Measurements from ENCODE around the gene STX16. TPM values are rescaled to one million over a fixed set of nuclear protein-coding genes. Genes with fewer than 3 reads are reported as not detected.

The STX16 gene
- total and polyA plus RNA-seq, 2 donors (not counting 1 experiment from before 2014, with no cell fraction given): 110 to 117 TPM

GRCh38 chr20:58628491-58629214 lies 22.4 kb upstream of the STX16 start:
- Mint-ChIP-seq H3K9me3 (ENCODE audit: insufficient read depth) (no peaks in the 10 kb centered on the region), H3K27me3 (peaks cover 35% of the 10 kb centered on the region), H3K27ac (no peak overlapping the region), H3K4me3 (no peak overlapping the region), H3K4me1 (no peaks in the 10 kb centered on the region)
- H3K27me3 ChIP-seq (replicated peaks in 1 of 4; ENCODE audit: control extremely low read depth in 1 of 4, control insufficient read depth in 3 of 4, insufficient read depth in 4 of 4, low read length in 3 of 4): peaks cover 0 to 7% (median 4%) of the 10 kb centered on the region in 4 experiments
- DNase-seq (no peak), ATAC-seq (ENCODE audit: low read depth) (no peak)
- peaks cover 0 to 8% (median 0%) of the 10 kb centered on the region in 3 donors for H3K9me3 ChIP-seq (ENCODE audit: control extremely low read depth in 1 of 3, control insufficient read depth in 2 of 3, insufficient read depth in 1 of 3, low read length in 2 of 3)
- TF ChIP-seq CTCF (IDR thresholded peaks at IDR 0.05) (no peak), EZH2 (IDR thresholded peaks at IDR 0.05; ENCODE audit: borderline replicate concordance, insufficient read depth, low read depth, low read length, poor library complexity, severe bottlenecking) (no peak)
- CTCF ChIA-PET: no interaction called here
- no peak overlapping the region for H2AFZ ChIP-seq (ENCODE audit: insufficient read depth, low read depth, low read length, poor library complexity, severe bottlenecking)
- no peaks in the 10 kb centered on the region for H3K79me2 ChIP-seq (ENCODE audit: control insufficient read depth, insufficient read depth, low read length)
- 69% methylated on average over 9 of the region's 11 CpGs for WGBS (ENCODE audit: insufficient coverage)
- intact Hi-C loops (cut with micrococcal nuclease): no loop called here
- no peaks in the 10 kb centered on the region for H3K4me1 ChIP-seq (ENCODE audit: control insufficient read depth in 2 of 2, insufficient read depth in 2 of 2, low read length in 2 of 2)
- no peak overlapping the region for H3K9ac ChIP-seq (ENCODE audit: low read length)
- H3K27ac ChIP-seq (ENCODE audit: low read length in 2 of 2): no peak overlapping the region
- no peaks in the 10 kb centered on the region for H4K20me1 ChIP-seq (ENCODE audit: control insufficient read depth, insufficient read depth, low read length, poor library complexity, severe bottlenecking)
- no peak overlapping the region for H3K4me3 ChIP-seq (ENCODE audit: control extremely low read depth in 1 of 5, extremely low read depth in 1 of 5, insufficient read depth in 1 of 5, low read depth in 2 of 5, low read length in 4 of 5)
- POLR2A ChIA-PET: no interaction called here
- H3K4me2 ChIP-seq (replicated peaks; ENCODE audit: low read depth, low read length, poor library complexity, severe bottlenecking): no peak overlapping the region
- no peaks in the 10 kb centered on the region for H3K36me3 ChIP-seq (replicated peaks in 1 of 2; ENCODE audit: control extremely low read depth in 1 of 2, control insufficient read depth in 1 of 2, extremely low read depth in 1 of 2, insufficient read depth in 2 of 2, low read length in 1 of 2)

- TF ChIP-seq EZH2 (IDR thresholded peaks at IDR 0.05; ENCODE audit: borderline replicate concordance, insufficient read depth, low read depth, low read length, poor library complexity, severe bottlenecking) (no peak), CTCF (IDR thresholded peaks at IDR 0.05) (no peak)
- intact Hi-C loops (cut with micrococcal nuclease): no loop called here
- Histone ChIP-seq H3K9ac (ENCODE audit: low read length) (no peak overlapping the region), H3K27me3 (replicated peaks in 1 of 4; ENCODE audit: control extremely low read depth in 1 of 4, control insufficient read depth in 3 of 4, insufficient read depth in 4 of 4, low read length in 3 of 4) (peaks cover 0 to 7% (median 4%) of the 10 kb centered on the region in 4 experiments), H3K4me2 (replicated peaks; ENCODE audit: low read depth, low read length, poor library complexity, severe bottlenecking) (no peak overlapping the region), H3K9me3 (ENCODE audit: control extremely low read depth in 1 of 3, control insufficient read depth in 2 of 3, insufficient read depth in 1 of 3, low read length in 2 of 3) (peaks cover 0 to 8% (median 0%) of the 10 kb centered on the region in 3 donors), H3K36me3 (replicated peaks in 1 of 2; ENCODE audit: control extremely low read depth in 1 of 2, control insufficient read depth in 1 of 2, extremely low read depth in 1 of 2, insufficient read depth in 2 of 2, low read length in 1 of 2) (no peaks in the 10 kb centered on the region), H3K4me3 (ENCODE audit: control extremely low read depth in 1 of 5, extremely low read depth in 1 of 5, insufficient read depth in 1 of 5, low read depth in 2 of 5, low read length in 4 of 5) (no peak overlapping the region), H3K4me1 (ENCODE audit: control insufficient read depth in 2 of 2, insufficient read depth in 2 of 2, low read length in 2 of 2) (peaks cover 3% of the 10 kb centered on the region in 2 donors), H3K27ac (ENCODE audit: low read length in 2 of 2) (no peak overlapping the region), H2AFZ (ENCODE audit: insufficient read depth, low read depth, low read length, poor library complexity, severe bottlenecking) (no peak overlapping the region), H4K20me1 (ENCODE audit: control insufficient read depth, insufficient read depth, low read length, poor library complexity, severe bottlenecking) (no peaks in the 10 kb centered on the region), H3K79me2 (ENCODE audit: control insufficient read depth, insufficient read depth, low read length) (no peaks in the 10 kb centered on the region)
- ChIA-PET CTCF (no interaction called here), POLR2A (no interaction called here)
- no peaks in the 10 kb centered on the region for H3K9me3 Mint-ChIP-seq (ENCODE audit: insufficient read depth)
- ATAC-seq (ENCODE audit: low read depth) (no peak), DNase-seq (no peak)
- H3K4me1 Mint-ChIP-seq: peaks cover 4% of the 10 kb centered on the region
- WGBS (ENCODE audit: insufficient coverage): 100% methylated on average over 1 of the region's 1 CpG
- H3K27ac Mint-ChIP-seq: no peak overlapping the region
- H3K27me3 Mint-ChIP-seq: peaks cover 35% of the 10 kb centered on the region
- H3K4me3 Mint-ChIP-seq: no peak overlapping the region
Observed at GRCh38 chr20:58629215-58629580, 21.9 kb upstream of the STX16 start.

All from B cell (primary cell).